A172 (cell line): ENCODE results near the gene CALHM5. TPM values are rescaled to one million over a fixed set of nuclear protein-coding genes. Genes with fewer than 3 reads are reported as not detected.

ENCODE experiments used
- total RNA-seq: library from RNA; depleted of rRNA; stranded (reverse); fragments of >200 nt; shearing (Covaris generic); gene quantifications from 2 replicates; pipeline ENCODE4 v1.2.3, GENCODE V29; 2014; rRNA removed

CALHM5 gene
- total RNA-seq, 1 experiment from 2014 or later, result 4.1 TPM

Other genes with a start within 250 kb of the CALHM5 start
- gene TSPYL1, start 231.7 kb upstream of the CALHM5 start, total RNA-seq, result 71.0 and 80.4 TPM in 2 replicates
- 32.0 and 40.8 TPM in 2 replicates for gene DSE, start 140.7 kb upstream of the CALHM5 start, total RNA-seq
- gene CALHM6, start 50.3 kb upstream of the CALHM5 start, total RNA-seq, result not detected in 2 replicates
- gene TRAPPC3L, start 34.0 kb downstream of the CALHM5 start, total RNA-seq, result not detected in 2 replicates
- gene CALHM4, start 42.1 kb downstream of the CALHM5 start, total RNA-seq, result not detected in 2 replicates
- gene RWDD1, start 59.9 kb downstream of the CALHM5 start, total RNA-seq, result 51.8 and 93.1 TPM in 2 replicates
- gene RSPH4A, start 104.8 kb downstream of the CALHM5 start, total RNA-seq, result not detected in 2 replicates
- gene ZUP1, start 157.1 kb downstream of the CALHM5 start, total RNA-seq, result 19.0 and 20.1 TPM in 2 replicates
- gene KPNA5, start 169.6 kb downstream of the CALHM5 start, total RNA-seq, result 5.2 and 6.0 TPM in 2 replicates